H9 (cell line): ENCODE data around the gene MORN1. TPM values are rescaled to one million over a fixed set of nuclear protein-coding genes. Genes with fewer than 3 reads are reported as not detected.

ENCODE experiments used
- DNase-seq: peaks from one replicate; pipeline ENCODE4 v3.0.0-alpha.2; 2017
- H2AFZ ChIP-seq: one replicate; pipeline ENCODE4 v1.6.1; 2013; ENCODE audit warnings: mild to moderate bottlenecking, low read length, control low read depth, moderate library complexity
- H2AK5ac ChIP-seq: 2 replicates; pipeline ENCODE4 v1.6.1; 2013; ENCODE audit warnings: low read length, control low read depth, mixed read lengths; ENCODE audit not compliant: insufficient read length
- H2BK120ac ChIP-seq: one replicate; pipeline ENCODE4 v1.6.1; 2013; ENCODE audit warnings: low read depth, mild to moderate bottlenecking, low read length, control low read depth, inconsistent platforms; ENCODE audit not compliant: poor library complexity, severe bottlenecking
- H2BK12ac ChIP-seq: 2 replicates; pipeline ENCODE4 v1.6.1; 2013; ENCODE audit warnings: low read length, control low read depth, mixed read lengths, low read depth; ENCODE audit not compliant: insufficient read length
- H2BK15ac ChIP-seq: 2 replicates; pipeline ENCODE4 v1.6.1; 2013; ENCODE audit warnings: low read depth, low read length, control low read depth
- H2BK20ac ChIP-seq: one replicate; pipeline ENCODE4 v1.6.1; 2013; ENCODE audit warnings: low read depth, mild to moderate bottlenecking, low read length, control low read depth, inconsistent platforms; ENCODE audit not compliant: poor library complexity, severe bottlenecking
- H2BK5ac ChIP-seq: 2 replicates; pipeline ENCODE4 v1.6.1; 2013; ENCODE audit warnings: low read length, control low read depth, mixed read lengths; ENCODE audit not compliant: insufficient read length
- H3K14ac ChIP-seq: 2 replicates; pipeline ENCODE4 v1.6.1; 2013; ENCODE audit warnings: low read length, control low read depth; ENCODE audit not compliant: insufficient read depth
- H3K18ac ChIP-seq: 2 replicates; pipeline ENCODE4 v1.6.1; 2013; ENCODE audit warnings: low read depth, mild to moderate bottlenecking, mixed read lengths, low read length, control low read depth; ENCODE audit not compliant: insufficient read length
- H3K23ac ChIP-seq: 2 replicates; pipeline ENCODE4 v1.6.1; 2013; ENCODE audit warnings: low read length, control low read depth, mixed read lengths, low read depth; ENCODE audit not compliant: insufficient read length
- H3K23me2 ChIP-seq: 2 replicates; pipeline ENCODE4 v1.6.1; 2013; ENCODE audit warnings: low read depth, mild to moderate bottlenecking, mixed read lengths, low read length, control low read depth; ENCODE audit not compliant: insufficient read length, poor library complexity, severe bottlenecking
- H3K27ac ChIP-seq: 2 replicates; pipeline ENCODE4 v1.5.1; 2013; ENCODE audit warnings: low read length, control low read depth, mixed read lengths, low read depth; ENCODE audit not compliant: insufficient read length
- H3K27me3 ChIP-seq: 2 replicates; pipeline ENCODE4 v1.6.1; 2013; ENCODE audit warnings: low read length, control low read depth, inconsistent platforms; ENCODE audit not compliant: insufficient read depth
- H3K4ac ChIP-seq: 2 replicates; pipeline ENCODE4 v1.6.1; 2013; ENCODE audit warnings: low read depth, mild to moderate bottlenecking, control low read depth, inconsistent platforms, low read length, moderate library complexity
- H3K4me1 ChIP-seq: 2 replicates; pipeline ENCODE4 v1.6.1; 2013; ENCODE audit warnings: low read length, control low read depth, inconsistent platforms; ENCODE audit not compliant: insufficient read depth
- H3K4me2 ChIP-seq: 2 replicates; pipeline ENCODE4 v1.6.1; 2013; ENCODE audit warnings: low read length, control low read depth, mixed read lengths; ENCODE audit not compliant: insufficient read length, insufficient read depth
- H3K56ac ChIP-seq: 2 replicates; pipeline ENCODE4 v1.6.1; 2013; ENCODE audit warnings: low read depth, mild to moderate bottlenecking, mixed read lengths, low read length, control low read depth; ENCODE audit not compliant: insufficient read length
- H3K79me1 ChIP-seq: 2 replicates; pipeline ENCODE4 v1.6.1; 2013; ENCODE audit warnings: low read depth, mild to moderate bottlenecking, moderate library complexity, low read length, control low read depth, inconsistent platforms; ENCODE audit not compliant: insufficient read depth, poor library complexity, severe bottlenecking
- H3K79me2 ChIP-seq: 2 replicates; pipeline ENCODE4 v1.6.1; 2013; ENCODE audit warnings: low read length, control low read depth, inconsistent platforms; ENCODE audit not compliant: insufficient read depth
- H3K9ac ChIP-seq: 2 replicates; pipeline ENCODE4 v1.6.1; 2013; ENCODE audit warnings: low read length, control low read depth, mixed read lengths; ENCODE audit not compliant: insufficient read length; ENCODE audit errors: extremely low read depth
- H3K9me3 ChIP-seq: one replicate; pipeline ENCODE4 v1.6.1; 2013; ENCODE audit warnings: low read depth, low read length, inconsistent platforms; ENCODE audit not compliant: control insufficient read depth
- H3T11ph ChIP-seq: one replicate; pipeline ENCODE4 v1.6.1; 2013; ENCODE audit warnings: mild to moderate bottlenecking, low read length, control low read depth, inconsistent platforms
- H4K20me1 ChIP-seq: one replicate; pipeline ENCODE4 v1.6.1; 2013; ENCODE audit not compliant: control insufficient read depth, insufficient read length, insufficient read depth
- H4K5ac ChIP-seq: 2 replicates; pipeline ENCODE4 v1.6.1; 2013; ENCODE audit warnings: low read depth, mild to moderate bottlenecking, mixed read lengths, low read length, control low read depth; ENCODE audit not compliant: insufficient read length
- H4K8ac ChIP-seq: replicated peaks from 2 replicates; pipeline ENCODE4 v1.6.1; 2013; ENCODE audit warnings: low read length, control low read depth, mixed read lengths, low read depth; ENCODE audit not compliant: insufficient read length
- H4K91ac ChIP-seq: 2 replicates; pipeline ENCODE4 v1.6.1; 2013; ENCODE audit warnings: low read depth, mild to moderate bottlenecking, moderate library complexity, mixed read lengths, low read length, control low read depth; ENCODE audit not compliant: insufficient read length
- H3K27ac Mint-ChIP-seq, 3 experiments: 2 replicates in 2 of 3; 3 replicates in 1 of 3; pipeline ENCODE4 v1.8.0; 2020 to 2021; ENCODE audit warnings: mixed read lengths in 3 of 3, mild to moderate bottlenecking in 1 of 3, moderate library complexity in 1 of 3
- H3K27me3 Mint-ChIP-seq: 2 replicates; pipeline ENCODE4 v1.8.0; 2021; ENCODE audit warnings: low read depth, mild to moderate bottlenecking, moderate library complexity, mixed read lengths
- H3K36me3 Mint-ChIP-seq, 3 experiments: 2 replicates in 2 of 3; 3 replicates in 1 of 3; pipeline ENCODE4 v1.8.0; 2020 to 2021; ENCODE audit warnings: low read depth in 3 of 3, mixed read lengths in 3 of 3; ENCODE audit not compliant: insufficient read depth in 1 of 3
- H3K4me1 Mint-ChIP-seq, 2 experiments: 2 replicates each; pipeline ENCODE4 v1.8.0; 2020; ENCODE audit warnings: mixed read lengths in 2 of 2
- H3K4me3 Mint-ChIP-seq, 2 experiments: 2 replicates in 1 of 2; 3 replicates in 1 of 2; pipeline ENCODE4 v1.8.0; 2020 to 2021; ENCODE audit warnings: mild to moderate bottlenecking in 2 of 2, mixed read lengths in 2 of 2, moderate library complexity in 1 of 2
- H3K9me3 Mint-ChIP-seq, 2 experiments: 2 replicates in 1 of 2; 3 replicates in 1 of 2; pipeline ENCODE4 v1.8.0; 2020; ENCODE audit warnings: mild to moderate bottlenecking in 2 of 2, mixed read lengths in 2 of 2, moderate library complexity in 1 of 2
- WGBS: extraction: QIAGEN DNeasy Blood & Tissue Kit; methylation state at CpG from one replicate; pipeline ENCODE4 v1.1.7; 2013; ENCODE audit warnings: missing lambda C conversion rate, low lambda C conversion rate, mixed read lengths; ENCODE audit not compliant: insufficient read length; ENCODE audit errors: extremely low coverage; 5-methylcytosine and 5-hydroxymethylcytosine counted together
- total RNA-seq: library from RNA; stranded (reverse); gene quantifications from 2 replicates; pipeline ENCODE4 v1.2.1, GENCODE V29; 2021
- TF ChIP-seq, protein P1 (sequence below): fragments of 200-600 bp; sonication (generic); conservative IDR thresholded peaks from 3 replicates; pipeline ENCODE4 v1.8.0; 2021; ENCODE audit warnings: antibody characterized with exemption, mild to moderate bottlenecking

MORN1 gene
- total RNA-seq, 1 experiment from 2014 or later: 12.7 TPM

DNA sequence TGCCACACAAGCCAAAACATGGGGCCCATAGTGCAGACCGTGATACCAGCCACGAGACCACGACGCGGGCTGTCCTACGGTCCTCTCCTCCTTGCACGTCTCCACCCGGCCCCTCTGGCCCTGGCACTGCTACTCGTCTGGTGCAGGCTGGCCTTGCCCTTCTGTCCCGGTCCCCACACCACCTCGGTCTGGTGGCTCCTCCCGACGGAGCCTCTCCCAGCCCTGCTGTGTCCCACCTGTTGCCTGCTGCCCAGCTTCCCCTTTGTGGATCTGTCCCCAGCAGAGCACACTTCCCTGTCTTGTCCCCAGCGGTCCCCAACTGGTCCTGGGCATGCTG, 50.5 kb downstream of the MORN1 start:
- Histone ChIP-seq H2BK120ac (no peak overlapping the region), H3K18ac (no peak overlapping the region), H3K9me3 (no peaks in the 10 kb centered on the region), H2BK12ac (no peak overlapping the region), H4K8ac (no peak overlapping the region), H3K79me1 (no peaks in the 10 kb centered on the region), H2BK20ac (no peak overlapping the region), H3K27ac (no peak overlapping the region), H3K4me2 (no peak overlapping the region), H3K4ac (no peak overlapping the region), H3T11ph (no peak overlapping the region), H2AFZ (no peak overlapping the region), H4K91ac (no peak overlapping the region), H4K5ac (no peak overlapping the region), H3K27me3 (no peaks in the 10 kb centered on the region), H3K4me1 (no peaks in the 10 kb centered on the region), H2BK15ac (no peak overlapping the region), H4K20me1 (no peaks in the 10 kb centered on the region), H3K9ac (no peak overlapping the region), H2AK5ac (no peak overlapping the region), H2BK5ac (no peak overlapping the region), H3K56ac (no peak overlapping the region), H3K79me2 (no peaks in the 10 kb centered on the region), H3K23me2 (no peaks in the 10 kb centered on the region), H3K23ac (no peak overlapping the region), H3K14ac (no peak overlapping the region)
- Mint-ChIP-seq H3K36me3 (no peaks in the 10 kb centered on the region), H3K4me1 (peaks cover 0 to 3% of the 10 kb centered on the region in 2 experiments; a peak in 1 of 4 replicates), H3K9me3 (no peaks in the 10 kb centered on the region), H3K4me3 (peak overlapping the region in 1 of 2 experiments; percentile 44; a peak in 2 of 5 replicates), H3K27me3 (no peaks in the 10 kb centered on the region), H3K27ac (peak overlapping the region in 1 of 3 experiments; percentile 27; a peak in 1 of 7 replicates)
- DNase-seq: no peak
- no CpG with 5 or more reads among the region's 14 CpGs for WGBS
- TF ChIP-seq, protein P1, sequence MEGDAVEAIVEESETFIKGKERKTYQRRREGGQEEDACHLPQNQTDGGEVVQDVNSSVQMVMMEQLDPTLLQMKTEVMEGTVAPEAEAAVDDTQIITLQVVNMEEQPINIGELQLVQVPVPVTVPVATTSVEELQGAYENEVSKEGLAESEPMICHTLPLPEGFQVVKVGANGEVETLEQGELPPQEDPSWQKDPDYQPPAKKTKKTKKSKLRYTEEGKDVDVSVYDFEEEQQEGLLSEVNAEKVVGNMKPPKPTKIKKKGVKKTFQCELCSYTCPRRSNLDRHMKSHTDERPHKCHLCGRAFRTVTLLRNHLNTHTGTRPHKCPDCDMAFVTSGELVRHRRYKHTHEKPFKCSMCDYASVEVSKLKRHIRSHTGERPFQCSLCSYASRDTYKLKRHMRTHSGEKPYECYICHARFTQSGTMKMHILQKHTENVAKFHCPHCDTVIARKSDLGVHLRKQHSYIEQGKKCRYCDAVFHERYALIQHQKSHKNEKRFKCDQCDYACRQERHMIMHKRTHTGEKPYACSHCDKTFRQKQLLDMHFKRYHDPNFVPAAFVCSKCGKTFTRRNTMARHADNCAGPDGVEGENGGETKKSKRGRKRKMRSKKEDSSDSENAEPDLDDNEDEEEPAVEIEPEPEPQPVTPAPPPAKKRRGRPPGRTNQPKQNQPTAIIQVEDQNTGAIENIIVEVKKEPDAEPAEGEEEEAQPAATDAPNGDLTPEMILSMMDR: no peak
